Mesangial cell (primary cell): ENCODE results near the gene DHX30. TPM values are rescaled to one million over a fixed set of nuclear protein-coding genes. Genes with fewer than 3 reads are reported as not detected.

Experiments
- total RNA-seq: library from RNA; depleted of rRNA; stranded (reverse); fragments of >200 nt; gene quantifications from 2 replicates; pipeline ENCODE4 v1.2.3, GENCODE V29; 2015

Gene DHX30
- 67.7 and 85.9 TPM in 2 replicates for total RNA-seq

DNA sequence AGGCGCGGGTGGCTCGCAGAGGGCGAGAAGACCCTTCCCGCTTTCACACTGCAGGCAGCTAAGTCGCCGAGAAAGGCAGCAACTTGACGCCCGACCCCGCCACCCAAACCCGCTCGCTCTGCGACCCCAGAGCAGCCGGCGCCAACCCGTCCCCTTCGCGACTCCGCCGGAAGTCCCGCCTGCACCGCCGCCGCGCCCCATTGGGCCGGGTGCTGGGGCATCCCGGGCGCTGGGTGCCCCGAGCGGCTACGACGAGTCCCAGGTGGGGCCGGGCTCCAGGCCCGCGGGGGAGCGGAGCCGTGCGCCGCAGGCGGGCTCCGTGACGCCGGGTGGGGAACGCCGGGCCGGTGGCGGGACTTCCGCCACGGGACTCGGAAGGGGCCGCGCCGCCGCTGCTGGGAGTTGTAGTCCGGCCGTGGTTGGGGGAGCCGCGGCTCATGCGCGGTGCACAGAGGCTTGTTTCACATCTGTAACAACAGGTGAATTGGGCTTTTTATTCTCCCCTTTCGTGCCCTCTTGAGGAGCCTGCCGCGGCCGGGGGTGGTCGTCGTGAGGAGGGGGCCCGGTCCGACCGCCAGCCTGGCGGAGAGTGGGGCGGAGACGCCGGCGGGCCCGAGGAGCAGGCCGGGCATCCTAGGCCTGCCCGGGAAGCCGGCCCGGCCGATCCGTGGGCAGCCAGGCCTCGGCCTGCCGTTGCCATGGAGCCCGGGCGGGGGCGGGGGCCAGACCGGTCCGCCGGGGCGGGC lies at the start of gene DHX30:
Gene DHX30 (plus strand): TSS at position 405 of the 746 bp plus-strand sequence. CDS start 7,546 bp downstream, outside the sequence.

DNA sequence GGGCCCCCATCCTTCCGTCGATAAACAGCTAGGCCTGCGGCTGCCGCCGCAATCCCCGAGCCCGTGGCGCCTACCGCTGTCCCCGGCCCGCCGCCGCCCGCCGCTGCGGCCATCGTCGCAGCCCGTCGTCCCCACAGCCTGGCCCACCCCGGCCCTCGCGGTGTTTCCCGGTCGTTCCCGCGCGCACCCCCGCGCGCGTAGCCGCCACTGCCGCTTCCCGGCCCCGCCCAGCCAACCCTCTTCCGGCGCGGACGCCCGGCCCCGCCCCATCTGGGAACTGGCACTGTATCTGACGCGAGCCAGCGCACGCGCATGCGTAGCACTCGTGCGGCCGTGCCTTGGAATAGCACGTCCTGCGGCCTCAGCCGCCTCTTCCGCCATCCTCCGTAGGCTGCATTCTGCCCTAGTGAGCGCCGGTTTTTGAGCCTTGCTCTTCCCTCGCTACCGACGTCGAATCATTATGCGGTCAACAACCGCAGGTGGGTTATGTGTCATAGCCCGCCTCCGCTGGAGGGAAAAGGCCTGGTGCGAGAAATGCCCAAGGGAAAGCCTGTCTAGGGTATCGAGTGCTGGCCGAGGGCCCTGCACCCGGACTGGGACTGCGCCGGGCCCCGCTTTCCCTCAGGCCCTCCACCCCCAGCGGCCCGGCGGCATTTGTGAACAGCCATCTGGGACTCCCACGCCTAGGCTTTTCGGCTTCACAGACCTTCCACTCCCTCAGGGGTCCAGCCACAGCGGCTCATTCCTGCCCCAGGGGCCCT lies 21.1 kb upstream of the DHX30 start, which contains the start of gene SMARCC1:
Gene SMARCC1 (minus strand): TSS at position 209 of the 761 bp plus-strand sequence. CDS start 96 bp downstream, at position 113.

Other genes with a start within 250 kb of the DHX30 start
- gene CSPG5, start 224.3 kb upstream of the DHX30 start, total RNA-seq, result 0.76 and 1.6 TPM in 2 replicates
- 39.3 and 46.3 TPM in 2 replicates for gene SMARCC1, start 21.2 kb upstream of the DHX30 start, total RNA-seq
- 154 and 165 TPM in 2 replicates for gene MAP4, start 213.3 kb downstream of the DHX30 start, total RNA-seq